Measurements from ENCODE around the gene TMPRSS2.

Gene TMPRSS2

DNA sequence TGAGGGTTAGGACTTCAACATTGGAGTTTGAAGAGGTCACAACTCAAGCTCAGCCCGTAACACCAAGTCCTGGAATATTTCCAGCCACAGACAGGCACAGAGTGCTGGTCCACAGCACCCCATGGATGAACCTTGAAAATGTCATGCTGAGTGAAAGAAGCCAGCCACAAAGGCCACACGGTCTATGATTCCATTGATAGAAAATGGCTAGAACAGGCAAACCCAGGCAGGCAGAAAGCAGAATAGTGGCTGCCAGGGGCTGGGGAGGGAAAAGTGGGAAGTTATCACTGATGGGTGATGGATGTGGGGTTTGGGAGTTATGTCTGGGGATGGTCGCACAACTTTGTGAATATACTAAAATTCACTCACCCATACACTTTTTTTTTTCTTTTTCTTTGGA lies 60.6 kb downstream of the TMPRSS2 start:
- no peak for DNase-seq (ENCODE audit: low spot score)

- no peak for DNase-seq (ENCODE audit: low spot score)
Observed at GRCh38 chr21:41446586-41446985, 61.4 kb downstream of the TMPRSS2 start.

- DNase-seq (ENCODE audit: low spot score), result no peak
Observed at GRCh38 chr21:41445465-41445862, 62.5 kb downstream of the TMPRSS2 start.

DNA sequence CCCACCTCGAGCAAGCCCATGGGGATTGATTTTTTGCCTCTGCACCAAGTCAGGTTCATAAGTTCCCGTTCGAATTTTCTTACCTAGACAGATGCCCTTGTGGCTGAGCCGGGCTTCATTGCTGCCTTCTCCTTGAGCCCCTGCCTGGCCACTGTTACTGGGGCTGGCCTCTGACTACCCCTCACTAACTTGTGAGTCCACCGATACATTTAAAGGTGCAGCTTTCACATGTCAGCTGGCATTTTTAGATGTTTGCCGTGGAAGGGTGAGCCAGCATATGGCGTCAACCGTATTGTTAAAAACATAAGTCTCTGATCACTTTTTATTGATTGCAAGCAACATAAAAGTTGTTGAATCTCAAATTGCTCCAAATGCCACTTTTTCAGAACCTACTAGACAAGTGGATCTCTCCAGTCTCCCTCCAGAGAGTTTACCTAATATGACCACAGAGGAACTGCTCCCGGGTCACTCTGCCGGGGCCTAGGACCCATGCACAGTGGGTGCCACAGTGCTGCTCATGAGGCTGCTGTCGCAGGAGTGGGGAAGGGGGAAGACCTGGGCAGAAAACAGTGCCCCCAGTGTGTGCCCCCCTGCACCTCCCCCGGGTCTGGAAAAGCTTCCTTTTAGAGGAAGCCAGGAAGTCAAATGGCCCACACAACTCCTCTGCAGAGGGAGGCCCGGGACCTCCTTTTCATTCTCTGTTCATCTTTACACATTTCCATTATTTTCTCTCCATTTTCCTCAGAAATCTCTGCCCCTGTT lies 63.1 kb downstream of the TMPRSS2 start:
- no peak for DNase-seq (ENCODE audit: low spot score)

GRCh38 chr21:41443562-41443961 lies 64.4 kb downstream of the TMPRSS2 start:
- DNase-seq (ENCODE audit: low spot score), result no peak

DNA sequence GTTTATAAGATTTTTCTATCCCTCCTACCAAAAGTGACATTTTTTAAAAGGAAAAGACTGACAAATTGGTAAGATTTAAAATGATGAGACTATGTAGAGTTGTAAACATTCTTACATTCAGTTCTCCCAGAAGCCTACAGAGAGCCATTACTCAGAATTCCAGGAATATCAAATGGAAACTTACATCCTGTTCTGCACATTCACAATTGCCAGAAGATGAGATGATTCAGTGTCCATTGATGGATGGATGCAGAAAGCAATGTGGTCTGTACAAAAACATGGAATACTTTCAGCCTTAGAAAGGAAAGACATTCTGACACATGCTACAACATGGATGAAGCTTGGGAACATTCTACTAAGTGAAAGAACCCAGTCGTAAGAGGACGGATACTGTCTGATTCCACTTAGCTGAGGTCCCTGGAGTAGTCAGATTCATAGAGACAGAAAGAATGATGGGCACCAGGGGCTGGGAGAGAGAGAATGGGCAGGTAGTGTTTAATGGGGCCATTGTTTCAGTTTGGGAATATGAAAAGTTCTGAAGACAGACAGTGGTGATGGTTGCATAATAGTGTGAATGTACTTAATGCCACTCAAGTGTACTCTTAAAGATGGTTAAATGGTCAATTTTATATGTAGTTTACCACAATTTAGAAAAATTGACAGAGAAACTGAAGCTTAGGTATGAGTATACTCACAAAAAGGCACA lies 65.3 kb downstream of the TMPRSS2 start:
- DNase-seq (ENCODE audit: low spot score), result no peak

DNA sequence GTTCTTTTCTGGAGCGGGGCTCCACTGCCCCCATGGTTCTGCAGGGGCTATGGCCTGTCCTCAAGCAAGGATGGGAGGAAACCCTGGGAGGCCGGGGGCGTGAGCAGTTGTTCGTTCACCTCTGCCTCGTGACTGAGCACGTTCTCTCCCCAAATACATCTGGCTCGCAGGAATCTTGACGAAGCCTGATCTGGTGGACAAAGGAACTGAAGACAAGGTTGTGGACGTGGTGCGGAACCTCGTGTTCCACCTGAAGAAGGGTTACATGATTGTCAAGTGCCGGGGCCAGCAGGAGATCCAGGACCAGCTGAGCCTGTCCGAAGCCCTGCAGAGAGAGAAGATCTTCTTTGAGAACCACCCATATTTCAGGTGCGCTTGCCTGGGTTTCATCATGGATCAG lies 66.4 kb downstream of the TMPRSS2 start:
- no peak for DNase-seq (ENCODE audit: low spot score)

- DNase-seq (ENCODE audit: low spot score), result no peak
Observed at GRCh38 chr21:41439248-41439647, 68.7 kb downstream of the TMPRSS2 start.

DNA sequence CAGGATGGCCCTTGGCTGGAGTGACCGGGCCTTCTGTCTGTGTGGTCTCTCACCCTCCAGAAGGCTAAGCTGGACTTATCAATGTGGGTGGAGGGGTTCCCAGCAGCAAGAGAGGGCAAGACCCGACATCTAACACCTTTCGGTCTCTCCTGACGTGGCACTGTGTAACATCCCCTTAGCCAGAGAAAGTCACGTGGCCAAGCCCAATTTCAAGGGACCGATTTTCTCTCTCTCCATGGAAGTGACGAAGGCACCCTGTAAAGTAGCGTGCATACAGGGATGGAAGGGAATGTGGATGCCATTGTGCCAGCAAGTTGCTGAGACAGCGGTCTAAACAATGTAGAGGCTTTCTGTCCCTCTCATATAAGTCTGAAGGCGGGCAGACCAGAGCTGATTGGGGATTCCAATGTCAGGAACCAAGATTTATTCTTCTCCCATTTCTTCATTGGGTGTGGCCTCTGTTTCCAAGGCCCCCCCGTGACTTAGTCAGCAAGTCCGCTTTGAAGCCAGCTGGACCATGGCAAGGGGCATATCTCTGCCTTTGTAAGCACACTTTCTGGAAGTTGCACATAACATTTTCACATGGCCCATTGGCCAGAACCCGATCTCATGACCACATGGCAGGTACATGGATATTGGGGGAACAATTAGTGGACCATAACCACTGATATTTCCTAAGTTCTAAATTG lies 69.4 kb downstream of the TMPRSS2 start:
- DNase-seq (ENCODE audit: low spot score), result no peak

GRCh38 chr21:41437729-41438128 lies 70.2 kb downstream of the TMPRSS2 start:
- no peak for DNase-seq (ENCODE audit: low spot score)

DNA sequence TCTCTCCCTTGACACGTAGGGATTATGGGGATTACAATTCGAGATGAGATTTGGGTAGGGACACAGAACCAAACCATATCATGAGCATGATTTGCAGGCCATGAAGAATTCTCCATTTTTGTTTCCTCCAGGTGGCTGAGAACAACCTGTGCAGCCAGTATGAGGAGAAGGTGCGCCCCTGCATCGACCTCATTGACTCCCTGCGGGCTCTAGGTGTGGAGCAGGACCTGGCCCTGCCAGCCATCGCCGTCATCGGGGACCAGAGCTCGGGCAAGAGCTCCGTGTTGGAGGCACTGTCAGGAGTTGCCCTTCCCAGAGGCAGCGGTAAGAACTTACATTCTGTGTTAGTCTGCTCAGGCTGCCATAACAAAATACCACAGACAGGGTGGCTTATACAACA lies 72.3 kb downstream of the TMPRSS2 start:
- DNase-seq (ENCODE audit: low spot score), result no peak

DNA sequence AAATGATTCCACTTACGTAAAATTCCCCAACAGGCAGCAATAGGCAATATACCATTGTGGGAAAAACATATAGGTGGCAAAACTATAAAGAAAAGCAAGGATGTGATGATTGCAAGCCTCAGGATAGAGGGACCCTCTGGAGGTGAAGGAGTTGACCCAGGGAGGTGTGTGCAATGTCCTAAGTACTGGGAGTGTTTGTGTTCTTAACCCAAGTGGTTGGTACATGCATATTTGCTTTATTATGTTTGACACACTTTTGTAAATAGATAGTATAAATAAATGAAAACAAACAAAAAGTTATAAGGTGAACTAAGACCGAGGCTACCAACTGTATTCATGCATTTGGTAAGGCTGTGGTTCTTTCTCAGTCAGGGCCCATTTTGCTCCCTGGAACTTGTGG lies 74.4 kb downstream of the TMPRSS2 start:
- DNase-seq (ENCODE audit: low spot score), result no peak

DNA sequence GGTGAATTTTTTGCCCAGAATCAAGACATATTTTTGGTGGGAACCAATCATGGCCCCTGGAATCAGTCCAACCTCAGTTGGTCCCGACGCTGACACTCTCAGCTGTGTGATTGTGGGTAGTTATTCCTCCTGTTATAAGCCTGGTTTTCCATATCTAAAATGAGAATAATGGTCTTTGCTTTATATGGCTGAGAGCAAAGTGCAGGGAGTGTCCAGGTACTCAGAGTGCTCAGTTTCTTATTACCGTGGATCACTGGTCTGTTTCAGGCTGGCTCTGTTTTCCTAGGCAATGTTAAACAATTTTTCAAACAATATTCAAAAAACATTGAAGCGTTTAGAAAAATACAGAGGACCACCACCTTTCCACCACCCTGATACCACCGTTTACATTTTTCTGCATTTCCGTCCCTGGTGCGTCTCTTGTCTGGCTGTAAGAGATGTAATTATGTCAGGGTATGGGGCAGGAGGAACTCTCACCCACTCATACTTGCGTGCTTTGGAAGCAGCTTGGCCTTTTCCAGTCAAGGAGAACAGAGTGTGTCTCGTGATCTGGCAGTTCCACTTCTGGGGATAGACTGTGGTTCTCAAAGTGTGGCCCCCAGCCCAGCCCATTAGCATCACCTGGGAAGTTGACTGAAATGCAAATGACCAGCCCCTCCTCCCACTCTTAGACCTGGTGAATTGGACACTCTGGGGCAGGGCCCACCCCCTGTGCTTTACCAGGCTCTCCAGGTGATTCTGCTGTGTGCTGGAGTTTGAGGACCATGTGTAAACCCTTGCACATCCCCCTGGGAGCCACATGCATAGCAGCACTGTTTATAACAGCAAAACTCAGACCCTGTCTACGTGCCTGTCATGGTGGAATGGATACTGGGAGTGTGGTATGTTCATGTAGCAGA lies 75.1 kb downstream of the TMPRSS2 start:
- no peak for DNase-seq (ENCODE audit: low spot score)

- DNase-seq (ENCODE audit: low spot score), result no peak
Observed at GRCh38 chr21:41431788-41432548, 76.0 kb downstream of the TMPRSS2 start.

GRCh38 chr21:41429925-41430491 lies 78.0 kb downstream of the TMPRSS2 start:
- no peak for DNase-seq (ENCODE audit: low spot score)

DNA sequence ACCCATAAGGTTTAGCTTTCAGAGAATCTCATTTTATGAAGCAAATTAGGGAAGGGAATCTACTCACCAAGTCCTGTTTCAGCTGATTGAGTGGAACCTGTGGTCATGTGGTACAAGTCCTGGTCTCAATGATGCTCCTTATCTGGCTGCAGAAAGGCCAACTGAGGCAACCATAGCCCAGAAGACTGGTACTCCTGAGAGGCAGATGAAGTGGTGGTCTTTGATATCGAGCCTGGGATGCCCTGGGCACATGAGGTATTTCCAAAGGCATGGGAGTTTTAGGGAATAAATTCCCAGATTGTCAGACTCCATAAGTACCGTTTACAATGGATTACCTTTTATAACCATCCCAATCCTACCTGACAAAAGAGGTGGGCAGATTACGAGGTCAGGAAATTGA lies 78.7 kb downstream of the TMPRSS2 start:
- no peak for DNase-seq (ENCODE audit: low spot score)

GRCh38 chr21:41428847-41429246 lies 79.1 kb downstream of the TMPRSS2 start:
- DNase-seq (ENCODE audit: low spot score), result no peak

DNA sequence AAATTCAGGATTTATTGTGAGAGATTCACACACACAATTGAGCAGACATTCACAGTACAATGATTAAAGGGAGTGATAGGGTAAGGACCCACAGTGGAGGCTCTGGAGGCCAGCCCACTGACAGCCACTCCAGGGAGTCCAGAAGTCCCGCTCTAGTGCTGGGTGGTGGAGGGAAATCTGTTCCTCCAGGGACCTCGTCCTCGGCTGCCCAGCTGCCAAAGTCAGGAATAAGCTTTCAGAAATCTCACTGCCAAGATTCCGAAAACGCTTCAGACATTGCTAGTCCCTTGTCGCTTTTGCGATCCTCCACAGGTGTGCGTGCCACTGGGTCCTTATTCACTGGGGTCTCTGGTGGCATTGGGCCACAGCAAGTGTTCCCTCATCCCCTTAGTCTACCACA lies 79.6 kb downstream of the TMPRSS2 start:
- no peak for DNase-seq (ENCODE audit: low spot score)

DNA sequence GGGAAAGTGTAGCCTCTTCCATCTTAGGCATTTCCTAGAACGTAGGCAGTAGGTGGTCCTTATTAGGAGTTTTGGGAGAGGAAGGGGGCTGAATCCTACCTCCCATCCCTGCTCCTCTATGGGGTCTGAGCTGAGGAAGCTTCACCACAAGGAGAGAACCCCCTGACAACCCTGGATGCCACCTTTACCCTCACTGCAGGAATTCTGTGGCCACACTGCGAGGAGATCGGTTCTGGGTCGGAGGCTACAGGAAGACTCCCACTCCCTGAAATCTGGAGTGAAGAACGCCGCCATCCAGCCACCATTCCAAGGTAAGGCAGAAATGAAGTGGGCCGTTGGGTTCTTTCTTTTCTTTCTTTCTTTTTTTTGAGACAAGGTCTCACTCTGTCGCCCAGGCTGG lies 80.4 kb downstream of the TMPRSS2 start:
- no peak for DNase-seq (ENCODE audit: low spot score)

DNA sequence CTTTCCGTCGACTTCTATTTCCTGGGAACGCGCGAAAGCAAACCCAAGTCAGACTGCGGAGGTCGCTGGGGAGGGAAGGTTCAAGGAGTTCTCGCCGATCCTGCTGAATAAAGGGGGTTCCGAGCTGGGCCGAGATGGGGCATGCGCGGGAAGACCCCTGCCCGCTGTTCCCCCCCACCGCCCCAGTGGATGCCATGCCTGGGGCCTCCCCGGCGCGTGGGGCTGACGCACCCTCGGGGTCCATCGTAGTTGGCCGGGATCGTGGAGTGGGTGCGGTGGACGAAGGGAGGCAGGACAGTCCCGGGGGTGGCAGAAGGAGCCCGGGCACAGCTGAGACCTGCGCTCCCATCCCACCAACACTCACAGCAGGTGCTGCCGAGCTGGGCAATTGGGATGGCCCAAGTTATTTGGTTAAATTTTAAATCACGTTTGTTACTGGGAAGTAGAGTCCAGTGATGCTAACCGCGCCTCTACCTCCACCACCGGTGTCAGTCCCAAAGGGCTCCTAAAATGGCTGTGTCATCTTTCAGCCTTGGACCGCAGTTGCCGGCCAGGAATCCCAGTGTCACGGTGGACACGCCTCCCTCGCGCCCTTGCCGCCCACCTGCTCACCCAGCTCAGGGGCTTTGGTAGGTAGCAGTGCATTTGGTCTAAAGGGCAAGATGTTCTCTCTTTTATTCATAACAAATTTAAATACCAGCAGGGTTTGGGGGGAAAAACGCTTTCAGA lies 81.1 kb downstream of the TMPRSS2 start:
- no peak for DNase-seq (ENCODE audit: low spot score)

All from hematopoietic multipotent progenitor cell treated with erythropoietin and hydrocortisone succinate and interleukin-3 and kit ligand, for 15 days (in vitro differentiated cells).